ENCODE results near the gene THOC5.

GRCh38 chr22:29499852-29500251, 53.7 kb downstream of the THOC5 start:
- TF ChIP-seq, protein P1, sequence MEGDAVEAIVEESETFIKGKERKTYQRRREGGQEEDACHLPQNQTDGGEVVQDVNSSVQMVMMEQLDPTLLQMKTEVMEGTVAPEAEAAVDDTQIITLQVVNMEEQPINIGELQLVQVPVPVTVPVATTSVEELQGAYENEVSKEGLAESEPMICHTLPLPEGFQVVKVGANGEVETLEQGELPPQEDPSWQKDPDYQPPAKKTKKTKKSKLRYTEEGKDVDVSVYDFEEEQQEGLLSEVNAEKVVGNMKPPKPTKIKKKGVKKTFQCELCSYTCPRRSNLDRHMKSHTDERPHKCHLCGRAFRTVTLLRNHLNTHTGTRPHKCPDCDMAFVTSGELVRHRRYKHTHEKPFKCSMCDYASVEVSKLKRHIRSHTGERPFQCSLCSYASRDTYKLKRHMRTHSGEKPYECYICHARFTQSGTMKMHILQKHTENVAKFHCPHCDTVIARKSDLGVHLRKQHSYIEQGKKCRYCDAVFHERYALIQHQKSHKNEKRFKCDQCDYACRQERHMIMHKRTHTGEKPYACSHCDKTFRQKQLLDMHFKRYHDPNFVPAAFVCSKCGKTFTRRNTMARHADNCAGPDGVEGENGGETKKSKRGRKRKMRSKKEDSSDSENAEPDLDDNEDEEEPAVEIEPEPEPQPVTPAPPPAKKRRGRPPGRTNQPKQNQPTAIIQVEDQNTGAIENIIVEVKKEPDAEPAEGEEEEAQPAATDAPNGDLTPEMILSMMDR (IDR thresholded peaks at IDR 0.05; ENCODE audit: insufficient read depth, low read length): no peak
- TF ChIP-seq POLR2AphosphoS5 (IDR thresholded peaks at IDR 0.05; ENCODE audit: low read depth): no peak
- TF ChIP-seq GABPA (IDR thresholded peaks at IDR 0.05; ENCODE audit: low read depth): no peak
